Measurements from ENCODE around the gene NACC2. TPM values are rescaled to one million over a fixed set of nuclear protein-coding genes. Genes with fewer than 3 reads are reported as not detected.

Gene NACC2
- total and polyA plus RNA-seq, 2 of the 8 experiments (the other 6 are each of a cell fraction or from before 2014, with no cell fraction given), result 8.3 to 14.0 TPM

- no peak overlapping the region for H2BK12ac ChIP-seq (ENCODE audit: low read depth, low read length)
- no peak overlapping the region for H3K4me3 ChIP-seq (ENCODE audit: extremely low read depth in 1 of 4, insufficient read depth in 2 of 4, low read depth in 3 of 4, low read length in 4 of 4)
- no peak overlapping the region for H3K4ac ChIP-seq (replicated peaks; ENCODE audit: insufficient read length, low read depth, low read length)
- no peak overlapping the region for H4K5ac ChIP-seq (ENCODE audit: insufficient read length, low read depth, low read length)
- H3K79me1 ChIP-seq (ENCODE audit: low read depth, low read length), result peaks cover 2% of the 10 kb centered on the region; the same call in 1 of the 2 replicates
- H3K23ac ChIP-seq (ENCODE audit: insufficient read length), result no peak overlapping the region
- no peak overlapping the region for H2AFZ ChIP-seq (ENCODE audit: low read length)
- ChIA-PET POLR2A (ENCODE audit: partially characterized antibody) (interaction anchor here (0.8 kb wide), 1 partner anchor 11 kb away, joined by 3 read pairs; no protein-coding TSS in a partner anchor), CTCF (ENCODE audit: partially characterized antibody) (interaction anchor here (0.6 to 0.8 kb wide), 3 partner anchors 27 to 445 kb away, joined by 3 read pairs; no protein-coding TSS in a partner anchor)
- no peak overlapping the region for H3K27ac ChIP-seq (ENCODE audit: low read depth, low read length)
- WGBS, 2 experiments (ENCODE audit: extremely low coverage in 1 of 2, insufficient coverage in 1 of 2, insufficient read length in 1 of 2, insufficient replicate concordance in 2 of 2, low coverage in 1 of 2, low lambda C conversion rate in 2 of 2, missing lambda C conversion rate in 1 of 2), result 95% methylated on average over 18 of the region's 44 CpGs; no CpG with 5 or more reads in 1 of the 2 experiments
- H2BK5ac ChIP-seq (ENCODE audit: low read depth, low read length), result no peak overlapping the region
- no peak overlapping the region for H2AK5ac ChIP-seq (ENCODE audit: low read depth, low read length)
- peaks cover 0 to 7% (median under 1%) of the 10 kb centered on the region in 4 experiments; a peak in 4 of 8 replicates for H3K36me3 ChIP-seq (ENCODE audit: control insufficient read depth in 2 of 4, insufficient read depth in 4 of 4, low read length in 3 of 4)
- no peak overlapping the region for H3K18ac ChIP-seq (ENCODE audit: extremely low read depth, low read length)
- H3K56ac ChIP-seq (replicated peaks; ENCODE audit: insufficient read length, low read depth, low read length), result no peak overlapping the region
- FAIRE-seq (no peak), DNase-seq (ENCODE audit: low read depth in 1 of 2, low spot score in 2 of 2) (no peak)
- peaks cover 0 to 14% of the 10 kb centered on the region in 2 experiments for H4K20me1 ChIP-seq (replicated peaks in 1 of 2; ENCODE audit: control insufficient read depth in 1 of 2, insufficient read depth in 2 of 2, low read length in 2 of 2)
- no peak overlapping the region for H4K91ac ChIP-seq (replicated peaks; ENCODE audit: insufficient read length, low read length)
- H3K4me2 ChIP-seq (ENCODE audit: insufficient read depth in 1 of 2, low read depth in 2 of 2, low read length in 2 of 2), result no peak overlapping the region
- H2BK120ac ChIP-seq (replicated peaks; ENCODE audit: low read depth, low read length), result no peak overlapping the region
- H3K79me2 ChIP-seq (ENCODE audit: control insufficient read depth in 1 of 2, insufficient read depth in 2 of 2, low read length in 2 of 2), result no peaks in the 10 kb centered on the region; a peak in 2 of 4 replicates
- peaks cover 0 to 2% (median 0%) of the 10 kb centered on the region in 4 experiments; a peak in 2 of 7 replicates for H3K27me3 ChIP-seq (replicated peaks in 1 of 4; ENCODE audit: control insufficient read depth in 3 of 4, extremely low read depth in 1 of 4, insufficient read depth in 3 of 4, low read length in 3 of 4)
- no peak overlapping the region for H3K14ac ChIP-seq (ENCODE audit: insufficient read length)
- H3K4me1 ChIP-seq (replicated peaks in 1 of 4; ENCODE audit: control insufficient read depth in 3 of 4, insufficient read depth in 4 of 4, low read length in 3 of 4), result peaks cover 0 to 27% (median 8%) of the 10 kb centered on the region in 4 experiments; a peak in 5 of 7 replicates
- no peak overlapping the region for H2BK20ac ChIP-seq (ENCODE audit: low read length)
- H3K9ac ChIP-seq (replicated peaks in 1 of 4; ENCODE audit: extremely low read depth in 1 of 4, low read depth in 3 of 4, low read length in 3 of 4), result no peak overlapping the region
- no peak for TF ChIP-seq SP1 (IDR thresholded peaks at IDR 0.05; ENCODE audit: low read depth, low read length)
- TF ChIP-seq CEBPB (IDR thresholded peaks at IDR 0.05; ENCODE audit: low read depth, low read length), result peak; percentile 66; the same call in 1 of the 2 replicates
- peaks cover 5% of the 10 kb centered on the region; the same call in 1 of the 2 replicates for H3K23me2 ChIP-seq (ENCODE audit: low read depth, low read length)
- no peaks in the 10 kb centered on the region for H3K9me3 ChIP-seq (ENCODE audit: insufficient read depth in 2 of 2, low read depth in 1 of 2, low read length in 1 of 2)
- H4K8ac ChIP-seq (ENCODE audit: extremely low read depth, insufficient read depth, low read length), result no peak overlapping the region
- H2BK15ac ChIP-seq (ENCODE audit: low read length), result no peak overlapping the region
Measured at GRCh38 chr9:136045595-136046553, 49.2 kb downstream of the NACC2 start.
